Measurements from ENCODE around the gene EIF2S1. TPM values are rescaled to one million over a fixed set of nuclear protein-coding genes. Genes with fewer than 3 reads are reported as not detected.
"Not testable (repeated sequence)": the region's sequence is repeated elsewhere in the genome, so short reads cannot be mapped to it uniquely, and the experiment has no call there.

EIF2S1 gene
- polyA plus RNA-seq, 1 donor = 82.4 TPM

DNA sequence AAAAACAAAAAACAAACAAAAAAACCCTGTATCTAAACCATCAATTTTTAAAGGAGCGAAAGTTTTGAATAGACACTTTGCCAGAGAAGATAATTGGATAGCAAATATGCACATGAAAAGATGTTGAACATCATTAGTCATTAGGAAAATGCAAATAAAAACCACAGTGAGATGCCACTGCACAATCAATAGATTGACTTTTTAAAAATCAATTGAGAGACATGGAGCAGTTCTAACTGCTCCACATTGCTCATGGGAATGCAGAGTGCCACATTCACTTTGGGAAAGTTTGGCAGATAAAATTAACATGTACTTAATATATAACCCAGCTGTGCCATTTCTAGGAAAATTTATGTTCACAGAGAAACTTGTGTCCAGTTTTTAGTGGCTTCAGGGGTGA, 12.7 kb downstream of the EIF2S1 start:
- no peak for DNase-seq

DNA sequence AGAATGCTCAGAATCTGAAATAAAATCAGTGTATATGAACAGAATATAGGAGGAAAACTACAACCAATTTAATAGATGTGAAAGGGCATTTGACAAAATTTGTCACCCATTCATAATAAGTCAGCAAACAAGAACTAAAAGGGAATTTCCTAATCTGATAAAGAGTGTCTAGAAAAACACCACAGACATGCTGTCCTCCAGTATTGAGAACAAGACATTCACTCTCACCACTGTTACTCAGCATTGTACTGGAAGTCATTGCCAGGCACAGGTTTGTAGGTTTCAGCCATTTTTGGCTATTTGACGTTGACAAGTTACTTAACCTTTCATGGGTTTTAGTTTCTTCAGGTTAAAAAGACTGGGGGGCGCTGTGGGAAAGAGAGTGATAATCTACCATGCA, 13.2 kb downstream of the EIF2S1 start:
- no peak for DNase-seq

DNA sequence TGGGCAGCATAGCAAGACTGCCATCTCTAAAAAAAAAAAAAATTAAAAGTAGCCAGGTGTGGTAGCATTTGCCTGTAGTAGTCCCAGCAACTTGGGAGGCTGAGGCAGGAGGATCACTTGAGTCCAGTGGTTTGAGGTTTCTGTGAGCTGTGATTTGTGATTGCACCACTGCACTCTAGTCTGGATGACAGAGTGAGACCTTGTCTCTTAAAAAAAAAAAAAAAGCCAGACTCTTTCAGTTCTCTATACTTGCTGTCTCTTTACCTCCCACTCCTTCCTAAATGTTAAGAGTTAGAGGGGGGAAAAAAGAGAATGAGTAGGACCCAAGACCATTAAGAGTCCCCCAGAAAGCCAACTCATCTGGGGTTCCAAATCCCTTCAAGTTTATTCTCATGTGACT, 17.8 kb downstream of the EIF2S1 start:
- DNase-seq = no peak

- DNase-seq = no peak
Observed at GRCh38 chr14:67385120-67385519, 25.0 kb downstream of the EIF2S1 start.

GRCh38 chr14:67385618-67386017, 25.5 kb downstream of the EIF2S1 start:
- no peak for DNase-seq

DNA sequence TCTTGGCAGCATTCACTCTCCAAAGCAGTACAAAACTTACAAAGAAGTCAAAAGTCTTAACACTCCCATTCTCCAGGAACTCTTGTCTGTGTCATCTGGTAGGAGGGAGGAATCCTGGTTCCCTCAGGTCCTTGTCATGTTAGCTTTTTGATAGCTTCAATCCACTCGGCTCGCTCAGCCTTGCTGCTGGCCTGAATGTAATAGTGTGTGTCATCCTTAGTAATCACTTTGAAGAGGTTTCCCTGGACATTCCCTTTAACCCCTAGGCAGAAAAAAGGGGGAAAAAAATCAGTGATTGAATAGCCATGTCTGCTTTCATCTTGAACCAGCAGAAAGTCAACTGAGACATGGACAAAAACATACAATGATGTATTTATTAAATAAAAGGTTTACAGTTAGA, 27.1 kb downstream of the EIF2S1 start:
- DNase-seq = no peak

DNA sequence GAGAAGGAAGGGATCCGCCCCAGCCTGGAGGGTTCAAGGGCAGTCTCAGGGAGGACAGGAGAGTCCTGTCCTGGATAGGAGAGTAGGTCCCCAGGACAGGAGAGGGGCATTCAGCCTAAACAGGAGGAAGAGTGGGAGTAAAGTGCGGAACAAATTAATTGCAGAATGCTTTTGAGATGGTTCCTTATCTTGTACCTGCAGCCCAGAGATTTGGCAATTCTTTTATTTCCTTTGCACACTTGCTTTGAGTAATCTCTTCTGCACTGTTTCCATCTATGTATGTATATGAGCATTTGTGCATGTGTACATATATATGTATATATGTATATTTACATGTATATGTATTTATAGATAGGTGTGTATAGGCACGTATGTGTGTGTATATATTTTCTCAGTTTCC, 29.1 kb downstream of the EIF2S1 start:
- DNase-seq = no peak

- no peak for DNase-seq
Observed at GRCh38 chr14:67389811-67390534, 29.8 kb downstream of the EIF2S1 start.

DNA sequence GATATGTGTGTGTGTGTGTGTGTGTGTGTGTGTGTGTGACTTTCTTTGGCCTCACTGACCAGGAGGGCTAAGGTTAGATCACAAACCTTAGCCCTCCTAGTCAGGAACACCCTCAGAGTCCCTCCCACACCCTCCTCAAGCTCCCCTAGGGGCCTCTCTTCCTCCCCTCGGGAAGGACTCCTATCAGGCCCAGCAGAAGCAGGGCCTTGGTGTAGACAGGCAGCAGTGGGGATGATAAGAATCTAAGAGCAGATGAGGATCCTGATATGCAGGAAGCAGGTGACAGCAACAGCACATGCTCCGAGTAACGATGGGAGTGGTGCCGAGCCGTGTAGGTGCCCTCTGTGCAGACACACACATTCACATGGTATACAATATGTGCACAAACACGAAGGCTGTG, 31.1 kb downstream of the EIF2S1 start:
- DNase-seq = no peak

DNA sequence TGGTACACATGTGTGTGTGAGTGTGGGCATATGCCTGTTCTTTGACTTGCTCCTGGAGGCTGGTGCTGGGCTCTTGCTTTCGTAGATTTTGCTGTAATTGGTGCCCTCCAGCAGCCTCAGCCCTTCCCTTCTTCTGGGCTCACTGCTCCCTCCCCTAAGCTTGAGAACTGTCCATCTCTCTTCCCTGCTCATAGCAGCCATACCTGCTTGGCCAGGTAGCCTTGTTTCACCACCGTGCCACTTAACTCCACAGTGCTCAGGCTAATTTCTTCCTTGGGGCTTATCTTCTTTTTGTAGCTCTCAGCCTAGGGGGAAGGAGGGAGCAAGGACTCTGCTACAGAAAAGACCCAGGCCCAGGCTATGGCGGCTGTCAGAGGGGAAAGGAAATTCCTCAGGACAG, 32.0 kb downstream of the EIF2S1 start:
- DNase-seq = no peak

- DNase-seq = no peak
Observed at GRCh38 chr14:67392800-67393199, 32.7 kb downstream of the EIF2S1 start.

DNA sequence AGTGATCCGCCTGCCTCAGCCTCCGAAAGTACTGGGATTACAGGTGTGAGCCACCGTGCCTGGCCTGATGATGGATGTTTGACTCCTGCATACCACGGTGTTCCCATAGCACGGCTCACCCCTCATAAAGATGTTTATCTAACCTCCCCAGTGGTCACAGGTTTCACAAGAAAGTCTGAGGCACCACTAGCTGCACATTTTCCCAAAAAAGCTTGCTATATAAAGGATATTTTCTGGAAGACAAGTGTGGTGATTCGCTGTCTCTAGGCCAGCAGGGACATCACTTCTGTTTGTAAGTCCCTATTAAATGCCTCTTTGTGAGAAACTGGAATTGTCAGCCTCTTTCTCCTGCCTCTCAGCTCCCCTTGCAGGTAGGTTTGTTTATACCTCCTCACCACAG, 33.6 kb downstream of the EIF2S1 start:
- no peak for DNase-seq

GRCh38 chr14:67395086-67395875, 35.2 kb downstream of the EIF2S1 start:
- no peak for DNase-seq

DNA sequence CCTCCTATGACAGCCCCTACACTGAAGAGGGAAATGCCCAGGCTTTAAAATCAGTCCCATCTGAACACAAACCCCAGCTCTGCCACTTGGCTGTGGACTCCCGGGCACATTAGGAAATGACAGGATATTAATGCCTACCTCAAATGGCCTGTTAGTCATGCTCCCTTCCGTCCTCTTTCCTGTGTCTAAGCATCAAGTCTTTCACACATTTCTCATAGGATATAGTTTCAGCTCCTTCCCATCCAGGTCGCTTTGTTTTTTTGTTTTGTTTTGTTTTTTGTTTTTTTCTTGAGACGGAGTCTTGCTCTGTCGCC, 35.7 kb downstream of the EIF2S1 start:
- DNase-seq = no peak

GRCh38 chr14:67396381-67396970, 36.3 kb downstream of the EIF2S1 start:
- DNase-seq = no peak

DNA sequence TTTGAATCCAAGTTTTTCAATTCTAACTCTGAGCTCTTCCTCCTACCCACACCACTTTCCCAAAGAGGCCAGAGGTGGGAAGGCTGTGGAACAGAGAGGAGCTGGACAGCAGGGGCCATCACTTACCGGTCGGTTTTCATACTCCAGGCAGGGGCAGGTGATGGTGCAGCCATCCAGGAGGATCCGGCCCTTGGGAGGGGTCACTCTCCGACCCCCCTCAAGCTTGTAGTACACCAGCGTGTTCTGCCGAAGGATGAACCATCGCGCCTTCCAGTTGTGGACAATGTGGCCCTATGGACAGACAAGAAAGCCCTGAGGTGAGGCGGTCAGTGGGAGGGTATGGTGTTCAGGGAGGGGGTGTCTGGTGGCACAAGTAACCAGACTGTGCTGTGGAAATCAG, 37.4 kb downstream of the EIF2S1 start:
- no peak for DNase-seq

- no peak for DNase-seq
Observed at GRCh38 chr14:67400434-67400833, 40.3 kb downstream of the EIF2S1 start.

DNA sequence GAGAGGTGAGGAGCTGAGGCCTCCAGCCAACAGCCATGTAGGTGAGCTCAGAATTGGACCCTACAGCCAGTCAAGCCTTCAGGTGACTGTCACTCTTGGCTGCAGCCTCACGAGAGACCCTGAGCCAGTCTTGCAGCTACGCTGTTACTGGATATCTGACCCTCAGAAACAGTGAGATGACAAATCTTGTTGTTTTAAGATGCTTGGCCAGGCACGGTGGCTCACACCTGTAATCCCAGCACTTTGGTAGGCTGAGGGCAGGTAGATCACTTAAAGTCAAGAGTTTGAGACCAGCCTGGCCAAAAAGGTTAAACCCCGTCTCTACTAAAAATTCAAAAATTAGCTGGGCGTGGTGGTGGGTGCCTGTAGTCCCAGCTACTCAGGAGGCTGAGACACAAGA, 45.6 kb downstream of the EIF2S1 start:
- DNase-seq = no peak

- DNase-seq = not testable (repeated sequence)
Observed at GRCh38 chr14:67408122-67408801, 48.1 kb downstream of the EIF2S1 start.

DNA sequence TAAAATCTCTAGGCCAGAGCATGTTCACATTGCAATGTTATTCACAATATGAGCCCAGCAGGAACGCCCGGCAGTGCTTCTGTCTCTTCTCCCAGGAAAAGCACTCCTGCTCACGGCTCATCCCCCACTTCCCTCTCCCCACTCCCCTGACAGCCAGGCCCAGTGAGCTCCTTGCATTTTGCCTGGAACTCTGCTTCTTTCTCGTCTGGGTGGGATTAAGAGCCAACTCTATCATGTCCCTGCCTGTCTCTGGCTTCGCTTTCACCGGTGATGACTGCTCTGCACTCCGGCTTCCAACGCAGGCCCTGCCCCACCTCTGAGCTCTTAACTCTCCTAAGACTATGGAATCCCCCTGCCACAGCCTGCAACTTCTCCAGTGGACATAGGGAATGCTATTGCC, 49.3 kb downstream of the EIF2S1 start:
- DNase-seq = no peak

DNA sequence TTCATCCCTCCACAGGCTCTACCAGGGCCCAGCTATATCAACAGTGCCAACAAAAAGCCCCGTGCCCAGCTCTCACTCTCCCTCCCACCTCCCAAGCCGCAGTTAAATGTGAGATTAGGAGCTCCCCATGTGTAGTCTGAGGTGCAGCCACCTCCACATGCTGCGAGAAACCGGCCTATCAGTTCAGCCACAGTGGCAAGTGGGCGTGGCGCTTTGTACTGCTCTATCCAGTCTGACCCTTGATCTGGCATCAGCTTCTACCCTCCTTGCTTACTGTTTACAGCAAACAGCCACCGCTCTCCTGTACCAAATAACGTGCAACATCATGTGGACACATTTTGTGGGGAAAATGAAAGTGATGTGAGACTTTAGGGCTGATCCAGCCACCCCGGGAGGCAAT, 50.2 kb downstream of the EIF2S1 start:
- no peak for DNase-seq

DNA sequence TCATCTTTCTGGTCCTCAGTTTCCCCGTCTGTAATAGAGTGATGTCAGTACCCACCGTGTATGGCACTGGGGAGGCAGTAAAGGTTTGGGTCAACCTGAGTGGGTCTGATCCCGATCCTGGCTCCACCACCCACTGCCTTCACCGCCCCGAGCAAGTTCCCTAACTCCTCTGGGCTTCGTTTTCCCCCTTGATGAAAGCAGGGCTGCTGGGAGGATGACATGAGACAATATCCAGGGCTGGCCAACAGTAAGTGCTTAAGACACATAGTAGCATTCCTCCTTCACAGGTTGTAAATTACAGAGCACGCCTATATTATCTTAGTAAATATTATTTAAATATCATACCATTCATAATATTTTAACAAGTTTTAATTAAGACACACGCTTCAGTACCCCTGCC, 51.2 kb downstream of the EIF2S1 start:
- no peak for DNase-seq

DNA sequence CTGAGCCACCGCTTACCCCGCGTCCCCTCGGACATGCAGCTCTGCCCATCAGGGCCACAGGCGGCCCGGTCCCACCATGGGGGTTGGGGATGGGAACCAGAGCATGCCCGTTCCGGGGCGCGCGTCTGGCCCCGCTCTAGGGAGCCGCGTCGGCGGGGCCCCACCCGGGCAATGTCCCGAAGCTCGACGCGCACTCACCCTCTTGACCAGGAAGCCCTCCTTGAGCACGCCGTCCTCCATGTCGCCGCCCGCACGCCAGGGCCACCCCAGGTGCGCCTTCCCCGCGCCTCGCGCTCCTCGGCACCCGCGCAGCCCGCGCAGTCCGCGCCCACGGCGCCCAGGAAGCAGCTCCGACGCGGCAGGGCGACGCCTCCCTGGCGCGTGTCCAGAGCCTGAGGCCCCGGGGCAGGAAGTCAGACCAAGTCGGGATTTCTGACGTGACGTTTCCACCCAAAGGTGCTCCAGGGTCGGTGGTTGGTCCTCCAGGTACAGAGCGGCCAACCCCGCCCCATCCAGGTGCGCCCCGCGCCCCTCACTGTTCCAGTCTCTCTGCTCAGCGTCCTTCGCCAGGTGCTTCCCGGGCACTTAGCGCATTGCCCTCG, 51.8 kb downstream of the EIF2S1 start, which contains the start of gene PLEK2:
TSS of gene PLEK2 (minus strand) at position 346 of the 602 bp plus-strand sequence. CDS start at position 240, 106 bp downstream.
- no peak for DNase-seq
